C4-2B (cell line): ENCODE measurements around the gene LRCH3.

Experiments used
- ZFX ChIP-seq: fragments of 450-650 bp; IDR thresholded peaks from 2 replicates; pipeline ENCODE4 v1.6.1; 2017
- TF ChIP-seq, protein P1 (sequence below): fragments of 450-650 bp; conservative IDR thresholded peaks from 2 replicates; pipeline ENCODE4 v1.5.1; 2017; ENCODE audit warnings: mild to moderate bottlenecking

- TF ChIP-seq, protein P1, sequence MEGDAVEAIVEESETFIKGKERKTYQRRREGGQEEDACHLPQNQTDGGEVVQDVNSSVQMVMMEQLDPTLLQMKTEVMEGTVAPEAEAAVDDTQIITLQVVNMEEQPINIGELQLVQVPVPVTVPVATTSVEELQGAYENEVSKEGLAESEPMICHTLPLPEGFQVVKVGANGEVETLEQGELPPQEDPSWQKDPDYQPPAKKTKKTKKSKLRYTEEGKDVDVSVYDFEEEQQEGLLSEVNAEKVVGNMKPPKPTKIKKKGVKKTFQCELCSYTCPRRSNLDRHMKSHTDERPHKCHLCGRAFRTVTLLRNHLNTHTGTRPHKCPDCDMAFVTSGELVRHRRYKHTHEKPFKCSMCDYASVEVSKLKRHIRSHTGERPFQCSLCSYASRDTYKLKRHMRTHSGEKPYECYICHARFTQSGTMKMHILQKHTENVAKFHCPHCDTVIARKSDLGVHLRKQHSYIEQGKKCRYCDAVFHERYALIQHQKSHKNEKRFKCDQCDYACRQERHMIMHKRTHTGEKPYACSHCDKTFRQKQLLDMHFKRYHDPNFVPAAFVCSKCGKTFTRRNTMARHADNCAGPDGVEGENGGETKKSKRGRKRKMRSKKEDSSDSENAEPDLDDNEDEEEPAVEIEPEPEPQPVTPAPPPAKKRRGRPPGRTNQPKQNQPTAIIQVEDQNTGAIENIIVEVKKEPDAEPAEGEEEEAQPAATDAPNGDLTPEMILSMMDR: no peak
- peak; percentile 93 for TF ChIP-seq ZFX
Measured at GRCh38 chr3:197791113-197791891, at the start of gene LRCH3.
